Panc1 (cell line): ENCODE results near the gene C3orf49. TPM values are rescaled to one million over a fixed set of nuclear protein-coding genes. Genes with fewer than 3 reads are reported as not detected.

ENCODE experiments used
- ATAC-seq: fragments of 200-7000 bp; cut with Tn5 transposase; 2 replicates; pipeline ENCODE4 v1.9.1; 2020; ENCODE audit warnings: mild to moderate bottlenecking, moderate library complexity
- BruUV-seq: library from RNA; stranded (reverse); fragments of 400-500 nt; replicated peaks from 2 replicates; lab custom pipeline; 2021; lab: Mats Ljungman, UMichigan
- CTCF ChIA-PET: fragments of 300-600 bp; sonication (Branson Sonifier 250); formaldehyde crosslinking; loops from one replicate; lab custom pipeline; 2022; ENCODE audit warnings: antibody characterized with exemption; lab: Charles Lee
- POLR2A ChIA-PET: fragments of 300-600 bp; sonication (Branson Sonifier 250); formaldehyde crosslinking; loops from one replicate; lab custom pipeline; 2022; ENCODE audit warnings: antibody characterized with exemption; lab: Charles Lee
- DNase-seq: peaks from one replicate; pipeline ENCODE4 v3.0.0-alpha.2; 2010; ENCODE audit warnings: low read depth, low spot score
- H3K27ac ChIP-seq: 2 replicates; pipeline ENCODE4 v1.5.1; 2011; ENCODE audit warnings: mild to moderate bottlenecking, low read length, inconsistent platforms
- H3K27me3 ChIP-seq: fragments of 200-500 bp; sonication (Bioruptor generic); 2 replicates; pipeline ENCODE4 v1.6.0; 2014; ENCODE audit warnings: low read length, inconsistent platforms; ENCODE audit not compliant: control insufficient read depth, insufficient read depth
- H3K36me3 ChIP-seq: fragments of 200-500 bp; sonication (Bioruptor generic); 2 replicates; pipeline ENCODE4 v1.5.1; 2014; ENCODE audit warnings: inconsistent platforms, mild to moderate bottlenecking, low read length, moderate library complexity; ENCODE audit not compliant: control insufficient read depth, insufficient read depth
- H3K4me1 ChIP-seq: 2 replicates; pipeline ENCODE4 v1.5.1; 2011; ENCODE audit warnings: inconsistent platforms, mild to moderate bottlenecking, low read length, moderate library complexity; ENCODE audit not compliant: control insufficient read depth, insufficient read depth
- H3K4me3 ChIP-seq, 2 experiments: 2 replicates each; pipeline ENCODE4 v1.5.1; 2011 to 2012; ENCODE audit warnings: low read depth in 2 of 2, low read length in 2 of 2, mild to moderate bottlenecking in 2 of 2, inconsistent platforms in 1 of 2, moderate library complexity in 1 of 2
- H3K9me3 ChIP-seq: fragments of 200-500 bp; sonication (Bioruptor generic); 2 replicates; pipeline ENCODE4 v1.5.1; 2014; ENCODE audit warnings: low read depth, mild to moderate bottlenecking, inconsistent platforms, low read length, moderate library complexity; ENCODE audit not compliant: control insufficient read depth, insufficient read depth
- CTCF ChIP-seq: fragments of 450-650 bp; IDR thresholded peaks from 2 replicates; pipeline ENCODE4 v1.5.1; 2017; ENCODE audit warnings: mild to moderate bottlenecking
- POLR2AphosphoS5 ChIP-seq: IDR thresholded peaks from 2 replicates; pipeline ENCODE4 v1.6.1; 2012; ENCODE audit warnings: mild to moderate bottlenecking, low read depth, low read length, moderate library complexity
- REST ChIP-seq, 2 experiments: IDR thresholded peaks; 2 replicates each; pipeline ENCODE4 v1.6.1; 2011 to 2012; ENCODE audit warnings: low read depth in 2 of 2, control low read depth in 1 of 2, low read length in 1 of 2, mild to moderate bottlenecking in 1 of 2, moderate library complexity in 1 of 2; ENCODE audit not compliant: insufficient read depth in 1 of 2
- SIN3A ChIP-seq: IDR thresholded peaks from 2 replicates; pipeline ENCODE4 v1.6.1; 2012; ENCODE audit warnings: low read depth, mild to moderate bottlenecking, low read length, moderate library complexity, borderline replicate concordance; ENCODE audit not compliant: insufficient read depth
- TCF7L2 ChIP-seq: IDR thresholded peaks from 2 replicates; pipeline ENCODE4 v1.6.1; 2011; ENCODE audit warnings: mild to moderate bottlenecking, low read depth, low read length, inconsistent platforms
- in situ Hi-C: cut with HindIII; loops from 2 replicates; pipeline ENCODE4 v1.10.0; 2016; ENCODE audit warnings: low sequenced_read_pairs, low pct_unique_long_range_greater_than_20kb
- intact Hi-C: fragments of 100-400 bp; cut with micrococcal nuclease; formaldehyde crosslinking; loops from one replicate; pipeline ENCODE4 v1.10.0; 2022; ENCODE audit not compliant: unreplicated experiment
- total RNA-seq: library from RNA; stranded (reverse); gene quantifications from one replicate; pipeline ENCODE4 v1.2.1, GENCODE V29; 2021; ENCODE audit not compliant: unreplicated experiment

Gene C3orf49
- total RNA-seq, 1 experiment from 2014 or later = not detected

- Histone ChIP-seq H3K4me1 (no peaks in the 10 kb centered on the region), H3K9me3 (no peaks in the 10 kb centered on the region), H3K27ac (no peak overlapping the region), H3K27me3 (no peaks in the 10 kb centered on the region), H3K4me3 (no peak overlapping the region), H3K36me3 (no peaks in the 10 kb centered on the region)
- CTCF ChIA-PET = no interaction called here
- DNase-seq = no peak
- BruUV-seq = no TSS peak
- in situ Hi-C loops = no loop called here
- POLR2A ChIA-PET = no interaction called here
- no peak for ATAC-seq
- intact Hi-C loops = no loop called here
- TF ChIP-seq REST (IDR thresholded peaks at IDR 0.05; ENCODE audit: insufficient read depth in 1 of 2, low read depth in 2 of 2, low read length in 1 of 2) = no peak
- TF ChIP-seq TCF7L2 = no peak
- TF ChIP-seq POLR2AphosphoS5 = no peak
- no peak for TF ChIP-seq SIN3A
- no peak for TF ChIP-seq CTCF
Observed at GRCh38 chr3:63891518-63891917, 72.4 kb downstream of the C3orf49 start.

- Histone ChIP-seq H3K27ac (no peak overlapping the region), H3K9me3 (no peaks in the 10 kb centered on the region), H3K27me3 (no peaks in the 10 kb centered on the region), H3K4me3 (no peak overlapping the region), H3K36me3 (no peaks in the 10 kb centered on the region), H3K4me1 (no peaks in the 10 kb centered on the region)
- intact Hi-C loops (no loop called here), in situ Hi-C loops (no loop called here)
- CTCF ChIA-PET = interaction anchor here (0.8 kb wide), 1 partner anchor 1179 kb away, joined by 24 read pairs; no protein-coding TSS in a partner anchor
- POLR2A ChIA-PET = no interaction called here
- no peak for DNase-seq
- no peak for ATAC-seq
- TF ChIP-seq SIN3A (no peak), TCF7L2 (no peak)
- BruUV-seq = no TSS peak
Observed at GRCh38 chr3:63892773-63893352, 73.8 kb downstream of the C3orf49 start.
